T-cell (primary cell): ENCODE data around the gene FBXW11. TPM values are rescaled to one million over a fixed set of nuclear protein-coding genes. Genes with fewer than 3 reads are reported as not detected.

Source experiments
- ATAC-seq, 4 experiments: fragments of 200-7000 bp in 3 of 4; fragments of 150-1000 bp in 1 of 4; cut with Tn5 transposase; replicated peaks in 1 of 4; 1 replicate in 3 of 4; 2 replicates in 1 of 4; pipeline ENCODE4 v1.10.0; 2021; ENCODE audit warnings: moderate library complexity in 3 of 4, mild to moderate bottlenecking in 2 of 4, moderate number of reproducible peaks in 1 of 4
- CTCF ChIA-PET, 2 donors: fragments of 300-600 bp; sonication (Branson Sonifier 250); formaldehyde crosslinking; loops; one replicate each; lab custom pipeline; 2022; ENCODE audit warnings: antibody characterized with exemption in 2 of 2; lab: Charles Lee
- POLR2A ChIA-PET, 2 donors: fragments of 300-600 bp; sonication (Branson Sonifier 250); formaldehyde crosslinking; loops; one replicate each; lab custom pipeline; 2022; ENCODE audit warnings: antibody characterized with exemption in 2 of 2; lab: Charles Lee
- DNase-seq, 35 experiments: peaks; one replicate each; pipeline versions ENCODE4 v3.0.0 to v3.0.0-alpha.2; 2013 to 2023
- H3K27ac ChIP-seq: one replicate; pipeline ENCODE4 v1.5.1; 2013; ENCODE audit warnings: low read length
- H3K27me3 ChIP-seq, 2 experiments: replicated peaks in 1 of 2; 1 replicate in 1 of 2; 2 replicates in 1 of 2; pipeline versions ENCODE4 v1.6.1 to v1.7.0; 2013; ENCODE audit warnings: low read length in 1 of 2, mixed read lengths in 1 of 2; ENCODE audit not compliant: control insufficient read depth in 2 of 2, insufficient read depth in 2 of 2; ENCODE audit errors: extremely low read depth in 1 of 2
- H3K36me3 ChIP-seq, 2 donors: 1 replicate in 1 of 2; 2 replicates in 1 of 2; pipeline versions ENCODE4 v1.6.1 to v1.7.0; 2013; ENCODE audit warnings: low read length in 1 of 2; ENCODE audit not compliant: control insufficient read depth in 2 of 2, insufficient read depth in 1 of 2; ENCODE audit errors: extremely low read depth in 1 of 2
- H3K4me1 ChIP-seq, 2 experiments: 1 replicate in 1 of 2; 2 replicates in 1 of 2; pipeline versions ENCODE4 v1.6.1 to v1.7.0; 2013; ENCODE audit warnings: low read length in 2 of 2, mixed read lengths in 1 of 2; ENCODE audit not compliant: insufficient read depth in 2 of 2, control insufficient read depth in 1 of 2; ENCODE audit errors: extremely low read depth in 1 of 2
- H3K4me3 ChIP-seq, 2 donors: 1 replicate in 1 of 2; 2 replicates in 1 of 2; pipeline versions ENCODE4 v1.5.1 to v1.7.0; 2013; ENCODE audit warnings: mild to moderate bottlenecking in 2 of 2, low read length in 1 of 2, moderate library complexity in 1 of 2; ENCODE audit not compliant: control insufficient read depth in 1 of 2; ENCODE audit errors: extremely low read depth in 1 of 2
- H3K9me3 ChIP-seq: 2 replicates; pipeline ENCODE4 v1.7.0; 2013
- H3K27ac Mint-ChIP-seq, 2 donors: one replicate each; pipeline ENCODE4 v1.8.0; 2020 to 2021; ENCODE audit warnings: mild to moderate bottlenecking in 2 of 2, mixed read lengths in 2 of 2
- H3K27me3 Mint-ChIP-seq, 2 donors: one replicate each; pipeline ENCODE4 v1.8.0; 2021 to 2022; ENCODE audit warnings: mixed read lengths in 2 of 2
- H3K36me3 Mint-ChIP-seq: one replicate; pipeline ENCODE4 v1.8.0; 2021; ENCODE audit warnings: mixed read lengths
- H3K4me1 Mint-ChIP-seq, 3 donors: one replicate each; pipeline ENCODE4 v1.8.0; 2020 to 2022; ENCODE audit warnings: mixed read lengths in 3 of 3, mild to moderate bottlenecking in 1 of 3
- H3K4me3 Mint-ChIP-seq, 3 donors: one replicate each; pipeline ENCODE4 v1.8.0; 2020 to 2022; ENCODE audit warnings: mild to moderate bottlenecking in 3 of 3, mixed read lengths in 3 of 3, moderate library complexity in 3 of 3
- H3K9me3 Mint-ChIP-seq, 3 donors: one replicate each; pipeline ENCODE4 v1.8.0; 2020 to 2022; ENCODE audit warnings: mixed read lengths in 3 of 3
- WGBS: methylation state at CpG from one replicate; pipeline ENCODE4 v1.1.5; 2013; ENCODE audit warnings: missing lambda C conversion rate; ENCODE audit not compliant: insufficient coverage; 5-methylcytosine and 5-hydroxymethylcytosine counted together
- total RNA-seq, 35 experiments: library from RNA in 6 of 35; stranded (reverse) in 6 of 35; fragments of 120-200 nt in 1 of 35; gene quantifications; one replicate each; pipeline versions ENCODE4 v1.2.1 to v1.2.4 and lab custom pipeline; 2013 to 2026

FBXW11 gene
- total RNA-seq, 5 donors from 2014 or later (not counting 1 experiment from before 2014, with no cell fraction given): 33.4 to 36.6 (median 34.2) TPM

DNA sequence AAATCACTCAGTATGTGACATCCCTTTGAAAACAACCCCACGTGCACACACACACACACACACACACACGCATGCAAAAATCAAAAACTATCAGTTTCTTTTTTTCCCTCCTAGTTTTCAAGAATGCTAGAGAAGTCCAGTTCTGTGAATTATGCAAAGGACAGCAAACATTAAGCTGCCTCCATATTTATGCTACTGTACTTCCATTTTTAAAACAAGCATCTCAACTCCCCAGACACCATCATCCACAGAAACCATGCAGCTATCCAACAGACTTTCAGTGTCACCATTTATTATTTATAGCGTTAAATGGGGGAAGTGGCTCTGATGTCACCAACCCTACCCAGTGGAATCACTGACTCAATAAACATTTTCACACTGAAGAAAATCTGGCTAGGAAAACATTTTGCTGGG lies 1.6 kb downstream of the FBXW11 start:
- no peaks in the 10 kb centered on the region for H3K27me3 ChIP-seq
- no peaks in the 10 kb centered on the region for H3K9me3 ChIP-seq
- peaks cover 71 to 74% (median 71%) of the 10 kb centered on the region in 3 donors for H3K4me1 Mint-ChIP-seq
- no peaks in the 10 kb centered on the region for H3K36me3 ChIP-seq
- H3K4me3 Mint-ChIP-seq: peak overlapping the region; percentile 96 to 98 (median 98)
- ChIA-PET CTCF (interaction anchor here (0.6 to 3.7 kb wide), 4 partner anchors 92 to 954 kb away, joined by 3 to 26 read pairs (median 4); partner anchors contain the start of gene STK10 (in 1 of the 2)), POLR2A (interaction anchor here in 1 of 2 donors (0.6 kb wide), 1 partner anchor 46 kb away, joined by 3 read pairs; no protein-coding TSS in a partner anchor)
- no peaks in the 10 kb centered on the region for H3K27me3 Mint-ChIP-seq
- no peaks in the 10 kb centered on the region for H3K9me3 Mint-ChIP-seq
- peak overlapping the region; percentile 94 for H3K27ac Mint-ChIP-seq
- ATAC-seq: no peak
- H3K4me1 ChIP-seq: peaks cover 11 to 27% of the 10 kb centered on the region in 2 experiments
- H3K4me3 ChIP-seq: peak overlapping the region in 1 of 2 donors; percentile 65
- DNase-seq: peak in 2 of 35 experiments; percentile 4 to 21
- peaks cover 7% of the 10 kb centered on the region for H3K36me3 Mint-ChIP-seq
- H3K27ac ChIP-seq: no peak overlapping the region
- WGBS: no CpG with 5 or more reads among the region's 3 CpGs

DNA sequence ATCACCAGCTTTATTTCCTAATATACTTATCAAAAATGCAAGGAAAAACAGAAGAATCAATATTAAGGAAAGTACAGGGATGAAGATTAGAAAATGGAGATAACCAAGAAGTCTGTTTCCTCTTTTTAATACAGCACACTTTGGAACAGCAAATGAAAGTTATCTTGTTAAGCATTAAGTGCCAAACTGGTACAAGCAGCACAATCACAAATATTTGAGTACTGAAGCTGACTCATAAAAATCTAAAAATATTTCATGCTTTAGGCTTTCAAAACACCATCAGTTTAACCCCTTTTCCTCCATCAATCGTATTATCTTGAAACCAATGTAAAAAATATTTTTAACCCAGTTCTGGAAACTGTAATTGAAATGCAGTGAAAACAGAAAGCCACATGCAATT lies 2.7 kb downstream of the FBXW11 start:
- H3K4me3 ChIP-seq: no peak overlapping the region
- Mint-ChIP-seq H3K4me3 (peak overlapping the region in 2 of 3 donors; percentile 21 to 29), H3K27ac (no peak overlapping the region), H3K27me3 (no peaks in the 10 kb centered on the region), H3K4me1 (peaks cover 76 to 81% (median 80%) of the 10 kb centered on the region in 3 donors), H3K36me3 (peaks cover 7% of the 10 kb centered on the region), H3K9me3 (no peaks in the 10 kb centered on the region)
- ATAC-seq (no peak), DNase-seq (no peak)
- WGBS: 100% methylated on average over 1 of the region's 1 CpG
- H3K27ac ChIP-seq: no peak overlapping the region
- no peaks in the 10 kb centered on the region for H3K9me3 ChIP-seq
- CTCF ChIA-PET: interaction anchor here in 1 of 2 donors (0.6 to 1.1 kb wide), 3 partner anchors 8 to 92 kb away, joined by 3 to 4 read pairs (median 3); no protein-coding TSS in a partner anchor
- H3K4me1 ChIP-seq: peaks cover 11 to 27% of the 10 kb centered on the region in 2 experiments
- POLR2A ChIA-PET: no interaction called here
- H3K36me3 ChIP-seq: no peaks in the 10 kb centered on the region
- no peaks in the 10 kb centered on the region for H3K27me3 ChIP-seq

DNA sequence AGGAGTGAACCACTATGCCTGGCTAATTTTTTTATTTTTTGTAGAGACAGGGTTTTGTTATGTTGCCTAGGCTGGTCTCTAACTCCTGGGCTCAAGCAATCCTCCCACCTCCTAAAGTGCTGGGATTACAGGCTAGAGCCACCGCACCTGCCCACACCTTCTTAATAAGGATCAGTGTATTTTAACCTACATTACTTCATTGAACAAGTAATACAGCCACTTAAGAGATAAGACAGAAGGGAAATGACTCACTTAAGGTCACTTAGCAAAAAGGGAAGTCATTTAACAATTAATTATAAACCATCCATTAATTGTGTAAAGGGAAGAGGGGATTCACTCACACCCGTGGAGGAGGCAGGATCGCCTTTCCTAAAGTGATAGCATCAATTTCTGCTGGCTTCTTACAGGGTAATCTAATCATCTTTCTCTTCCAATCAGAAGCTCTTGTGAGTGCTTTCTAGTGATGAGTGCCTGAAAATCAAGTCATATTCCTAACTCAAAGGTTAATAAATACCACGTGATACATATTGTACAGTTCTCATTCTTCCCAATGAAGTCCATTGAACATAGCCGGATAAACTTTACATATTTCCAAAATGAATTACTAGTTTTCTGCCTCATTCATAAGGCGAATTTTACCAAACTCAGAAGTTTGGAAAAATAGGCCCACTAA lies 3.5 kb downstream of the FBXW11 start:
- Mint-ChIP-seq H3K27ac (no peak overlapping the region), H3K4me1 (peaks cover 75 to 78% (median 77%) of the 10 kb centered on the region in 3 donors), H3K4me3 (peak overlapping the region in 1 of 3 donors; percentile 29), H3K27me3 (no peaks in the 10 kb centered on the region), H3K36me3 (peaks cover 7% of the 10 kb centered on the region), H3K9me3 (no peaks in the 10 kb centered on the region)
- ChIA-PET CTCF (interaction anchor here in 1 of 2 donors (0.6 to 1.1 kb wide), 3 partner anchors 9 to 91 kb away, joined by 3 to 4 read pairs (median 3); no protein-coding TSS in a partner anchor), POLR2A (no interaction called here)
- Histone ChIP-seq H3K9me3 (no peaks in the 10 kb centered on the region), H3K4me1 (peaks cover 11 to 27% of the 10 kb centered on the region in 2 experiments), H3K27ac (no peak overlapping the region), H3K27me3 (no peaks in the 10 kb centered on the region), H3K4me3 (no peak overlapping the region), H3K36me3 (no peaks in the 10 kb centered on the region)
- ATAC-seq (no peak), DNase-seq (no peak)
- WGBS: no CpG with 5 or more reads among the region's 6 CpGs

DNA sequence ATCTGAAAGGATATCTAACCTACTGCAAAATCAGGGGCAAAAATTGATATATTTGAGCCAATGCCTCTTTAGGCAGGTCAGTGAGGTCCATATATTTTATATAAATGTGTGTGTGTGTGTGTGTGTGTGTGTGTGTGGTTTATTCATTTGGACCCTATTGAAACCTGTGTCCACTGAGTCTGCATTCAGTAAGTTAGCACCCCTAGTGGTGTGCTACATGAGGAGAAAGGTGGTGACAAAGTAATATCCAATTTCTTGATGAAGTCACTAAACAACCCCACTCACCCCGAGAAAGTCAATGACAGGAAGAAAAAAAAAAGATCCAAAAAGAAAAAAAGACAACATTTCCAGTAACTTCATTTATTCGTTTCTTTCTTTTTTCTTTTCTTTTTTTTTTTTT lies 4.1 kb downstream of the FBXW11 start:
- ATAC-seq (no peak), DNase-seq (peak in 2 of 35 experiments; percentile 8 to 42)
- Mint-ChIP-seq H3K27ac (no peak overlapping the region), H3K4me3 (no peak overlapping the region), H3K9me3 (no peaks in the 10 kb centered on the region), H3K36me3 (peaks cover 10% of the 10 kb centered on the region), H3K27me3 (no peaks in the 10 kb centered on the region), H3K4me1 (peaks cover 75 to 79% (median 77%) of the 10 kb centered on the region in 3 donors)
- CTCF ChIA-PET: interaction anchor here in 1 of 2 donors (0.7 kb wide), 1 partner anchor 16 kb away, joined by 4 read pairs; no protein-coding TSS in a partner anchor
- no peaks in the 10 kb centered on the region for H3K9me3 ChIP-seq
- H3K27ac ChIP-seq: no peak overlapping the region
- no peaks in the 10 kb centered on the region for H3K36me3 ChIP-seq
- no peaks in the 10 kb centered on the region for H3K27me3 ChIP-seq
- peaks cover 6 to 20% of the 10 kb centered on the region in 2 experiments for H3K4me1 ChIP-seq
- POLR2A ChIA-PET: no interaction called here
- no CpG with 5 or more reads among the region's 2 CpGs for WGBS
- no peak overlapping the region for H3K4me3 ChIP-seq

DNA sequence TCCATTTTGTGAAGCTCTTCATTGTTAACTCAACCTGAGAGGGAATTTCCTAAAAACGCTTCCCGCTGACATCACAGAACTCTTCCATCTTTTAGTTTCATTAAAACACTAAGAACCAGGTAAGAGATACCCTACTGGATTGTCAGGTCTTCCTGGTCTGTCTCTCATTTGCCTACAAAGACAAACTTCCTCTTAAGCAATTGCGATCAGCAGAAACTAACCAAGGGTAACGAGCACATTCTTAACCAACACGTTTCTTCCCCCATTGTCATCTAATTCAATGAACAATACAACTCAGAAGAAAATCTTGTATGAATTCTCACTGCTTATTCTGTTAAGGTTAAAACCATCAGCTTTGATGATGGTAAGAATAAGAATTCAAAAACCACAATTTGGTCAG lies 6.6 kb downstream of the FBXW11 start:
- H3K4me1 Mint-ChIP-seq: peaks cover 74 to 82% (median 80%) of the 10 kb centered on the region in 3 donors
- ChIA-PET CTCF (interaction anchor here in 1 of 2 donors (1.1 kb wide), 1 partner anchor 15 kb away, joined by 3 read pairs; no protein-coding TSS in a partner anchor), POLR2A (no interaction called here)
- no peaks in the 10 kb centered on the region for H3K27me3 Mint-ChIP-seq
- no peak overlapping the region for H3K27ac Mint-ChIP-seq
- Histone ChIP-seq H3K9me3 (no peaks in the 10 kb centered on the region), H3K27ac (no peak overlapping the region), H3K36me3 (peaks cover 0 to 8% of the 10 kb centered on the region in 2 donors), H3K4me1 (peaks cover 1 to 7% of the 10 kb centered on the region in 2 experiments), H3K4me3 (no peak overlapping the region), H3K27me3 (no peaks in the 10 kb centered on the region)
- DNase-seq: no peak
- H3K36me3 Mint-ChIP-seq: peaks cover 30% of the 10 kb centered on the region
- H3K9me3 Mint-ChIP-seq: no peaks in the 10 kb centered on the region
- H3K4me3 Mint-ChIP-seq: no peak overlapping the region
- no peak for ATAC-seq
- 100% methylated on average over 2 of the region's 5 CpGs for WGBS

DNA sequence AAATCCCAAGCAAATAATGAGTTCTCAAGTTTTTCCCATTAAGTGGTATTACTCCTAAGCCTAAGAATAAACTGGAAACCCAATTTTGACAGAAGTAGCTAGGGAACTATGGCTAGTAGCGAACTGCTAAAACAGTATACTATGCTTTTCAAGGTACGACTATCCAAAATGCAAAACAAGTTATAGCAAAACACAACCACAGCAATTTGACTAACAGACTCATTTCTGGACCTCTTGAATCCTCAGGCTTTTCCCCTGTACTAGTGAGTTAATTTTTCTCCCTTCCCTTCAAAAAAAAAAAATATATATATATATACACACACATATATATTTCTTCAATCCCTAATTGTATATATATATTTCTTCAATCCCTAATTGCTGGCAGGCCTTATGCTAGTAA lies 7.3 kb downstream of the FBXW11 start:
- Histone ChIP-seq H3K4me3 (no peak overlapping the region), H3K4me1 (peaks cover 0 to 7% of the 10 kb centered on the region in 2 experiments), H3K27me3 (no peaks in the 10 kb centered on the region), H3K9me3 (no peaks in the 10 kb centered on the region), H3K36me3 (peaks cover 0 to 9% of the 10 kb centered on the region in 2 donors), H3K27ac (no peak overlapping the region)
- WGBS: 82% methylated on average over 2 of the region's 2 CpGs
- Mint-ChIP-seq H3K36me3 (peaks cover 35% of the 10 kb centered on the region), H3K4me3 (no peak overlapping the region), H3K27me3 (no peaks in the 10 kb centered on the region), H3K4me1 (peaks cover 69 to 83% (median 80%) of the 10 kb centered on the region in 3 donors), H3K9me3 (no peaks in the 10 kb centered on the region), H3K27ac (no peak overlapping the region)
- POLR2A ChIA-PET: no interaction called here
- CTCF ChIA-PET: interaction anchor here in 1 of 2 donors (0.7 kb wide), 1 partner anchor 1795 kb away, joined by 3 read pairs; no protein-coding TSS in a partner anchor
- DNase-seq (no peak), ATAC-seq (no peak)
